ENCODE results near the gene XIAP. TPM values are rescaled to one million over a fixed set of nuclear protein-coding genes. Genes with fewer than 3 reads are reported as not detected.
A peak's percentile ranks its signal among the peaks of the same experiment; 100 is the strongest.
"Not testable (repeated sequence)": the region's sequence is repeated elsewhere in the genome, so short reads cannot be mapped to it uniquely, and the experiment has no call there.

The XIAP gene
- 24.7 and 39.0 TPM in 2 replicates for total RNA-seq
- 4.9 and 7.2 TPM in 2 replicates for polyA plus RNA-seq

DNA sequence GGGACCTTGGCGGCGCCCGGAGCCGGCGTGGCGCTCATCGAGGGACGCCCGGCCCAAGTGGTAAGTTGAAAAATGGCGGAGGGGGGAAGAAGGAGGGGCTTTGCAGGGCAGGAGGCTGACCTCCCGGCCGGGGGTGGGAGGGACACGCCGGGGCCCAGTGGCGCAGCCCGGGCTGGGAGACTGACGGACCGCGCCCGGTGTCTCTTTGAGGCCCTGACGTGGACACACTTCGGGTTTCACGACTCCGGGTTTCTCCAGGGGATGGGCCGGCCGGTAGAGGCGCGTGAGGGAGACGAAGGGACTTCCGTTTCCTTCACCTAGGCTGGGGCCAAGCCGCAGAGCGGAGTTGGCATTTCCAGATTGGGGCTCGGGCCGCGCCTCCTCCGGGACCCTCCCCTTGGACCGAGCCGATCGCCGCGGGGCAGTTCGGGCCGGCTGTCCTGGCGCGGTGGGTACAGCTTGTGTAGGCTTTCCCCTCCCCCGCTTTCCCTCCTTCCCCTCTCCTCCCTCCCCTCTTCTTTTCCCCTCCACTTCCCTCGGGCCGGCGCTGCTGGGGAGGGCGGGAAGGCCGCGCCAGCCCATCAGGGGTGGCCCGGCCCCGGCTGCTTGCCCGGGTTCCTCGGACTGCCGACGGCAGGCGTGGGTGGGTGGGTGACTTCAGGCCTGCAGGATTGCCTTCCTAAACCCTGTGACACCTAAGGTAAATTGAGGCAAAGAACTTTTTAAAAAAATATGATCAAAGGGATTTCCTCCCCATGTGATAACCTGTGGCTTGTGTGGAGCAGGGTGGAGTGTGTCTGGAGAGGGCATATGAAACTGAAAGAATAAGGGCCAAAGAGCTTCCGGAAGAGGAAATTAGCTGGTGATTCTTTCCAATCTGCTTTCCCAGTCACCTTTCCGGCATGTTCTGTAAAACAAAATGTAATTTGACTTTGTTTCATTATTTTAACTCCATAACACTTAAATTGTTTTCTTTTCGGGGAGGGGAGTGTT lies at the start of gene XIAP:
XIAP (plus strand) TSS at position 208 of the 993 bp plus-strand sequence. CDS start 25,610 bp downstream, outside the sequence.
- Histone ChIP-seq H3K9me3 (ENCODE audit: low read depth) (no peaks in the 10 kb centered on the region), H3K27me3 (no peaks in the 10 kb centered on the region), H3K4me3 (peak within 1 kb of the TSS; percentile 50), H3K4me1 (ENCODE audit: low read depth) (no peaks in the 10 kb centered on the region), H3K27ac (peak within 1 kb of the TSS; percentile 98), H3K36me3 (no peaks in the 10 kb centered on the region)
- peak; percentile 88 to 94 for DNase-seq (ENCODE audit: low read depth in 1 of 2, low spot score in 1 of 2)
- TF ChIP-seq, protein P1, sequence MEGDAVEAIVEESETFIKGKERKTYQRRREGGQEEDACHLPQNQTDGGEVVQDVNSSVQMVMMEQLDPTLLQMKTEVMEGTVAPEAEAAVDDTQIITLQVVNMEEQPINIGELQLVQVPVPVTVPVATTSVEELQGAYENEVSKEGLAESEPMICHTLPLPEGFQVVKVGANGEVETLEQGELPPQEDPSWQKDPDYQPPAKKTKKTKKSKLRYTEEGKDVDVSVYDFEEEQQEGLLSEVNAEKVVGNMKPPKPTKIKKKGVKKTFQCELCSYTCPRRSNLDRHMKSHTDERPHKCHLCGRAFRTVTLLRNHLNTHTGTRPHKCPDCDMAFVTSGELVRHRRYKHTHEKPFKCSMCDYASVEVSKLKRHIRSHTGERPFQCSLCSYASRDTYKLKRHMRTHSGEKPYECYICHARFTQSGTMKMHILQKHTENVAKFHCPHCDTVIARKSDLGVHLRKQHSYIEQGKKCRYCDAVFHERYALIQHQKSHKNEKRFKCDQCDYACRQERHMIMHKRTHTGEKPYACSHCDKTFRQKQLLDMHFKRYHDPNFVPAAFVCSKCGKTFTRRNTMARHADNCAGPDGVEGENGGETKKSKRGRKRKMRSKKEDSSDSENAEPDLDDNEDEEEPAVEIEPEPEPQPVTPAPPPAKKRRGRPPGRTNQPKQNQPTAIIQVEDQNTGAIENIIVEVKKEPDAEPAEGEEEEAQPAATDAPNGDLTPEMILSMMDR (IDR thresholded peaks at IDR 0.05; ENCODE audit: low read depth, low read length) = no peak

DNA sequence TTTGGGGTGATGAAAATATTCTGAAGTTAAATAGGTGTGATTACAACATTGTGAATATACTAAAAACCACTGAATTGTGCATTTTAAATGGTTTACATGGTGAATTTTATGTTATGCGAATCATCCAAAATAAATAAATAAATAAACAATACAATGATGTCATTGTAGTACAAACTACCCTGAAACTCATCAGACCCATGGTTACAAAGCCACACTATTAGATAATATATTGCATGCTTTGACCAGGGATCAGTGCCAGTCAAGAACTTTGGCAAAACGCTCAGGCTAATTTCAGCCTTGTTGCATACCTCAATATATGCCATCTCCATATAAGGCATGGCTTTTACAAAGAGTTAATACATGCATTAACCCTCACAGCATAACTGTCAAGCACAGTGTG lies 45.5 kb upstream of the XIAP start:
- Histone ChIP-seq H3K27me3 (no peaks in the 10 kb centered on the region), H3K9me3 (ENCODE audit: low read depth) (no peaks in the 10 kb centered on the region), H3K4me1 (ENCODE audit: low read depth) (no peaks in the 10 kb centered on the region), H3K36me3 (no peaks in the 10 kb centered on the region), H3K27ac (no peak overlapping the region), H3K4me3 (no peak overlapping the region)
- TF ChIP-seq, protein P1 (IDR thresholded peaks at IDR 0.05; ENCODE audit: low read depth, low read length) = no peak
- no peak for DNase-seq (ENCODE audit: low read depth in 1 of 2, low spot score in 1 of 2)

DNA sequence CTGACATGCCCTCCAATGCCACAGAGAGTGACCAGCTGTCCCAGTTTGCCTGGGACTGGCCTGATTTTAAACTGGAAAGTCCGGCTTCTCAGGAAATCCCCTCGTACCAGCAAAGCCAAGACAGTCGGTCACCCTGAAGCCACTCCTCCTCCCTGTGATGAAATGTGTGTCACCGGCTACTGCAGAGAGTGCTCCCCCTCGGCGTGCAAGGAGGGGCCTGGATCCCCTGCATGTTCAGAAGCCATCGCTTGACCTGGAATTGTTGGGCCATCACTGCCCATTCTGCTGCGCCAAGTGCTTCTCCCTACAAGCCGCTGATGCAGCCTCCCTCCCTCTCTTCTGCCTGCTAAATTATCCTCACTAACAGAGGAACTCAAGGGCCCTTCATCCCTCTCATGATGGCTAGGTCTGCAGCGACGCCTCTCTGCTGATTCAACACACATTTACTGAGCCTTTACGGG lies 44.9 kb upstream of the XIAP start:
- H3K9me3 ChIP-seq (ENCODE audit: low read depth); H3K36me3 ChIP-seq; H3K27ac ChIP-seq; DNase-seq (ENCODE audit: low read depth in 1 of 2, low spot score in 1 of 2); H3K4me1 ChIP-seq (ENCODE audit: low read depth); H3K27me3 ChIP-seq; H3K4me3 ChIP-seq: not testable (repeated sequence)

DNA sequence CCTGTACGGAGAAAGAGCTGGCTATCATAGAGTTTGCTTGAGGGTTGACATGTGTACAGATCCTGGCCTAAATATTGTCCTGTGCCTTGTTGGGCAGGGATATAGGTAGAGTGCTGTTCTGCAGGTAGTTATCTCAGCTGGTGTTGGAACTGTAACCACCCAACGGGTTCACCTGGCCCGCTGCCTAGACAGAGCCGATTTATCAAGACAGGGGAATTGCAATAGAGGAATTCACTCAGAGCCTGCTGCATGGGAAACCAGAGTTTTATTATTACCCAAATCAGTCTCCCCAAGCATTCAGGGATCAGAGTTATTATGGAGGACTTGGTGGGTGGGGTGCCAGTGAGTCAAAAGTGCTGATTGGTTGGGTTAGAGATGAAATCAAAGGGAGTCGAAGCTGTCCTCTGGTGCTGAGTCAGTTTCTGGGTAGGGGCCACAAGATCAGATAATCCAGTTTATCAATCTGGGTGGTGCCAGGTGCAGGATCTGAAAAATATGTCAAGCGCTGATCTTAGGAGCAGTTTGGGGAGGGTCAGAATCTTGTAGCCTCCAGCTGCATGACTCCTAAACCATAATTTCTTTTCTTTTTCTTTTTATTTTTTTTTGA lies 42.5 kb upstream of the XIAP start:
- Histone ChIP-seq H3K9me3 (ENCODE audit: low read depth) (no peaks in the 10 kb centered on the region), H3K36me3 (no peaks in the 10 kb centered on the region), H3K27ac (no peak overlapping the region), H3K27me3 (no peaks in the 10 kb centered on the region), H3K4me1 (ENCODE audit: low read depth) (no peaks in the 10 kb centered on the region), H3K4me3 (no peak overlapping the region)
- no peak for DNase-seq (ENCODE audit: low read depth in 1 of 2, low spot score in 1 of 2)
- TF ChIP-seq, protein P1 (IDR thresholded peaks at IDR 0.05; ENCODE audit: low read depth, low read length) = no peak

DNA sequence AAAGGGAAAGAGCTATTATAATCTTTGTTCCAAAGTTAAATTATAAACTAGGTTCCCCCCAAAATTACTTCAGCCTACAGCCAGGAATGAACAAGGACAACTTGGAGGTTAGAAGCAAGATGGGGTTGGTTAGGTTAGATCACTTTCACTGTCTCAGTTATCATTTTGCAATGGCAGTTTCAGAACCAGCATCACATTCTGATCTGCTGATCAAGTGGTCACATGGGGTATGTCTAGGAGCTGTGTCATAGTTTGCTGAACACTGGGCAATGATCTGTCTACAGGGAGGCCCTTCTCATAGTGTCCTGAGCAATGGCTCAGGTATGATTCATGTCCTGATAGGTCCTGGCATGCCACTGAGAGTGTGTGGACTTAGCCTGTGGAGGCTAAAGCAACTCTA lies 41.6 kb upstream of the XIAP start:
- no peak overlapping the region for H3K27ac ChIP-seq
- no peaks in the 10 kb centered on the region for H3K27me3 ChIP-seq
- H3K4me1 ChIP-seq (ENCODE audit: low read depth) = no peaks in the 10 kb centered on the region
- TF ChIP-seq, protein P1 (IDR thresholded peaks at IDR 0.05; ENCODE audit: low read depth, low read length) = no peak
- H3K4me3 ChIP-seq = no peak overlapping the region
- H3K36me3 ChIP-seq = no peaks in the 10 kb centered on the region
- no peak for DNase-seq (ENCODE audit: low read depth in 1 of 2, low spot score in 1 of 2)
- H3K9me3 ChIP-seq (ENCODE audit: low read depth) = no peaks in the 10 kb centered on the region

DNA sequence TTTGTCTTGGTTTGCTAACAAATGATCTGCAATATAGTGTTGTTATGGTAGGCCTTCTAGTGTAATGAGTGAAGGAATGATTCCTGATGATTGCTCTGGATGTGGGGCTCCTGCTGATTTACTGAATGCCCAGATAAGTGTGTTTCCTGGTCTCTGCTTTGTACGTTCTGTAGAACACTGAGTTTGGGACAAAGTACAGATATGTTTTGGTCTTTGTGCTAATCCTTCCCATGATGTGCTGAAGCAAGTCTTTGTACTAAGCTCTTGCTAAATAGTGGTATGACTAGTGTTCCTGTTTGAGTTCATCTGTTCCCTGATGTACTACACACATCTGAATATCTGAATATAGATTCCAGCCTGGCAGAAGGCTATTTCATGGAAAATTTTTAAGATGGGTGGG lies 36.9 kb upstream of the XIAP start:
- H3K4me1 ChIP-seq (ENCODE audit: low read depth) = no peaks in the 10 kb centered on the region
- no peak overlapping the region for H3K27ac ChIP-seq
- no peak overlapping the region for H3K4me3 ChIP-seq
- H3K27me3 ChIP-seq = no peaks in the 10 kb centered on the region
- no peaks in the 10 kb centered on the region for H3K9me3 ChIP-seq (ENCODE audit: low read depth)
- H3K36me3 ChIP-seq = no peaks in the 10 kb centered on the region
- no peak for DNase-seq (ENCODE audit: low read depth in 1 of 2, low spot score in 1 of 2)
- TF ChIP-seq, protein P1 (IDR thresholded peaks at IDR 0.05; ENCODE audit: low read depth, low read length) = no peak
